ENCODE results near the gene RABGAP1.

Gene RABGAP1

GRCh38 chr9:123105490-123105889, 164.7 kb downstream of the RABGAP1 start:
- 0 out of 20 replicates have a peak, but pooled peaks cover 0 to 2% (median 0%) of the 10 kb centered on the region in 10 experiments for H3K4me1 ChIP-seq
- no peak overlapping the region for H3K9ac ChIP-seq
- H4K20me1 ChIP-seq: peaks cover 0 to 63% (median 11%) of the 10 kb centered on the region in 11 experiments; a peak in 10 of 22 replicates
- H3K27ac ChIP-seq: no peak overlapping the region
- H3K4me3 ChIP-seq: no peak overlapping the region
- H3K9me3 ChIP-seq (replicated peaks in 1 of 11): no peaks in the 10 kb centered on the region
- H3K4me2 ChIP-seq: no peak overlapping the region
- H3K27me3 ChIP-seq: no peaks in the 10 kb centered on the region
- H3K36me3 ChIP-seq: peaks cover 88 to 100% (median 95%) of the 10 kb centered on the region in 11 experiments
- TF ChIP-seq Cebpa-rat (IDR thresholded peaks at IDR 0.05): no peak

- no peak overlapping the region for H3K27ac ChIP-seq
- H3K4me3 ChIP-seq: no peak overlapping the region
- no peaks in the 10 kb centered on the region for H3K9me3 ChIP-seq (replicated peaks in 1 of 11)
- TF ChIP-seq Cebpa-rat (IDR thresholded peaks at IDR 0.05): no peak
- no peak overlapping the region for H3K4me2 ChIP-seq
- H3K36me3 ChIP-seq: peaks cover 72 to 97% (median 90%) of the 10 kb centered on the region in 11 experiments
- peaks cover 4 to 20% (median 14%) of the 10 kb centered on the region in 10 experiments; a peak in 14 of 20 replicates for H3K4me1 ChIP-seq
- no peaks in the 10 kb centered on the region for H3K27me3 ChIP-seq
- peaks cover 0 to 79% (median 27%) of the 10 kb centered on the region in 11 experiments; a peak in 15 of 22 replicates for H4K20me1 ChIP-seq
- H3K9ac ChIP-seq: no peak overlapping the region
Observed at GRCh38 chr9:123107639-123108285, 166.9 kb downstream of the RABGAP1 start.

GRCh38 chr9:123108976-123109375, 168.2 kb downstream of the RABGAP1 start:
- Histone ChIP-seq H3K27me3 (no peaks in the 10 kb centered on the region), H4K20me1 (peaks cover 0 to 87% (median 27%) of the 10 kb centered on the region in 11 experiments; a peak in 14 of 22 replicates), H3K36me3 (peaks cover 61 to 99% (median 94%) of the 10 kb centered on the region in 11 experiments), H3K4me2 (no peak overlapping the region), H3K9me3 (replicated peaks in 1 of 11) (no peaks in the 10 kb centered on the region), H3K4me1 (peaks cover 4 to 30% (median 14%) of the 10 kb centered on the region in 10 experiments; a peak in 14 of 20 replicates), H3K27ac (no peak overlapping the region), H3K9ac (no peak overlapping the region), H3K4me3 (no peak overlapping the region)
- no peak for TF ChIP-seq Cebpa-rat (IDR thresholded peaks at IDR 0.05)

DNA sequence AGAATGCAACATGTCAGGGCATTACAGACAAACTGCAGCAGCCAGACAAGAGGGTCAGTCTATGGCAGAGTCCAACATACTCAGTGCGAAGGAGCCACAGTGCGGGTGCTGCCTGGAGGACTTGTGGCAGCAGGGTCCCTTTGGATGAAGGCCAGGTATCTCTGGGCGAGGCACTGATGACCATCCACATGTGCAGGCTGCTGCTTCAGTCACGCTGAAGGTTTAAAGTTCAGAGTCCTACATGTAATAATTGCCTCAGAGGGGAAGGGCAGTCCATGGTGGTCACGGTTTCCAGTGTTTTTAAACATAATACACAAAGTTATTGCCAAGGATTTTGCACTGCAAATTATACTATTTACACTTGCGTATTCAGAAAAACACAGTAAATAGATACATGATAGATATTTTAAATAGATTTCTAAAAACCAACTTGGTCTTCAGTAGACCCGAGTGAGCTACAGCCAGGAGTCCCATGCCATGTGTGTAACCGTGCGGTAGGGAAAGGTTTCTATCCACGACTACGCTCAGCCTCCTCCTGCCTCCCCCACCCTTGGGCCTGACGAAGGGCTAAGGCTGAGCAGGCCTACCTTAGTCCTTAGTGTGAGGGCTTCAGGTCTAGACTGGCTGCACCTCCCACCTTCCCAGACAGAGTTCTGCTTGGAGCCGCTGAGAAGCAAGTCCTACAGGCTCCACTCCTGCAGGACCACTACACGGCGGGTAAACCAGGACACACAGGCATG, 168.9 kb downstream of the RABGAP1 start:
- H4K20me1 ChIP-seq: peaks cover 0 to 89% (median 26%) of the 10 kb centered on the region in 11 experiments; a peak in 14 of 22 replicates

GRCh38 chr9:123111427-123112014, 170.7 kb downstream of the RABGAP1 start:
- TF ChIP-seq Cebpa-rat (IDR thresholded peaks at IDR 0.05): no peak
- Histone ChIP-seq H3K9ac (peak overlapping the region in 6 of 11 experiments; percentile 8 to 56 (median 20); a peak in 5 of 22 replicates), H4K20me1 (peaks cover 0 to 78% (median 21%) of the 10 kb centered on the region in 11 experiments; a peak in 14 of 22 replicates), H3K27me3 (no peaks in the 10 kb centered on the region), H3K27ac (peak overlapping the region in 7 of 11 experiments; percentile 18 to 49 (median 25); a peak in 6 of 22 replicates), H3K4me2 (peak overlapping the region in 6 of 11 experiments; percentile 14 to 52 (median 26); a peak in 9 of 22 replicates), H3K4me1 (peaks cover 4 to 30% (median 14%) of the 10 kb centered on the region in 10 experiments; a peak in 14 of 20 replicates), H3K9me3 (replicated peaks in 1 of 11) (no peaks in the 10 kb centered on the region), H3K36me3 (peaks cover 44 to 100% (median 94%) of the 10 kb centered on the region in 11 experiments), H3K4me3 (no peak overlapping the region)

More for the DNA sequence above, 168.9 kb downstream of the RABGAP1 start:
- TF ChIP-seq Cebpa-rat (IDR thresholded peaks at IDR 0.05): no peak
- Histone ChIP-seq H3K9ac (no peak overlapping the region), H3K9me3 (replicated peaks in 1 of 11) (no peaks in the 10 kb centered on the region), H3K4me3 (no peak overlapping the region), H3K4me2 (no peak overlapping the region), H3K27me3 (no peaks in the 10 kb centered on the region), H3K27ac (no peak overlapping the region), H3K4me1 (peaks cover 4 to 30% (median 14%) of the 10 kb centered on the region in 10 experiments; a peak in 14 of 20 replicates), H3K36me3 (peaks cover 56 to 99% (median 94%) of the 10 kb centered on the region in 11 experiments)

DNA sequence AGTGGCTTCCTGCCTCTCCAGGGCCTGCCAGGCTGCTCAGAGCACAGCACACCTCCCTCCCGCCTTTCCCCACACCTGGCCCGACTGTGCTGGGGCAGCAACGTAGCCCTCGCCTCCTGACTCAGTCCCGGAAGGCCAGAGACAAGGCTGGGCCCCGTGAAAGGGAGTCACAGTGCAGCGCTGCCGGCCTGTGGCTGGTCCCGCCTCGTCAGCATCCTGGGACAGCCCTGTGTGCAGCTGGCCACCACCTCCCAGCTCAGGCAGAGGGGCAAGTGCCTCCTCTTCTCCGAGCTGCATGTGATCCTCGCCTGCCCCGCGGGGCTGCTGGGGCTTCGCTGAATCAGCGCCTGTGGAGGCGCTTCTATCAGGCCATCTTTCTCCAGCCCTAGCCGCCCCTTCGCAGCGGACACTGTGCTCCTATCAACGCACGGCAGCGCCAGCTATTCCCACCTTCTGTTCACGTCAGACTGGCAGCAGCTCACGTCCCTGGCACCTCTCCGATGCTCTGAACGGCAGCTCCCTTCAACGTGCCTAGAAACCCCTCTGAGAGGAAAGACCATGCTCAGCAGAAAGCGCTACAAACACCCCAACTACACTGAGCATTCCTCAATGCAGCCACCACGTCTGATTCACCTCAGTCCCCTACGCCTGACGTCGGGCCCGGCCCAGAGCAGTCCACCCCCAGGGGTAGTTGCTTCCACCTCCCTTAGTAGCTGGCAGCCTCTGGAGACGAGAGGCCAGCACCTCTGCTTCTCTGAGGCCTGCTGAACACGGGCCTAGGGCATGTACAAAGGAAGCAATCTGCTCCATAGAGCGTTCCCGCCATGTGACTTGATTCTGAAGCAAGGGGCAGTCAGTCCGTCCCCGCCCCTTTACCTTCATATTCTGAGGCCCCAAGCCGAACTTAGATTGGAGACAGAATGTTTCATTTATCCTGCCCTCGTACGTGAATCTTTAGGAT, 171.5 kb downstream of the RABGAP1 start:
- H3K4me1 ChIP-seq: peaks cover 4 to 30% (median 14%) of the 10 kb centered on the region in 10 experiments; a peak in 14 of 20 replicates
- peak overlapping the region in 8 of 11 experiments; percentile 7 to 52 (median 26); a peak in 10 of 22 replicates for H3K4me2 ChIP-seq
- peaks cover 43 to 100% (median 94%) of the 10 kb centered on the region in 11 experiments for H3K36me3 ChIP-seq
- H3K4me3 ChIP-seq: no peak overlapping the region
- peak overlapping the region in 7 of 11 experiments; percentile 18 to 49 (median 25); a peak in 8 of 22 replicates for H3K27ac ChIP-seq
- TF ChIP-seq Cebpa-rat (IDR thresholded peaks at IDR 0.05): no peak
- no peaks in the 10 kb centered on the region for H3K27me3 ChIP-seq
- H3K9me3 ChIP-seq (replicated peaks in 1 of 11): no peaks in the 10 kb centered on the region
- H3K9ac ChIP-seq: peak overlapping the region in 6 of 11 experiments; percentile 8 to 56 (median 20); a peak in 5 of 22 replicates
- peaks cover 0 to 71% (median 19%) of the 10 kb centered on the region in 11 experiments; a peak in 15 of 22 replicates for H4K20me1 ChIP-seq

- Histone ChIP-seq H3K9ac (no peak overlapping the region), H3K36me3 (peaks cover 36 to 100% (median 94%) of the 10 kb centered on the region in 11 experiments), H3K4me3 (no peak overlapping the region), H3K9me3 (replicated peaks in 1 of 11) (no peaks in the 10 kb centered on the region), H3K4me1 (peaks cover 4 to 30% (median 14%) of the 10 kb centered on the region in 10 experiments; a peak in 14 of 20 replicates), H3K27ac (no peak overlapping the region), H4K20me1 (peaks cover 0 to 65% (median 19%) of the 10 kb centered on the region in 11 experiments; a peak in 15 of 22 replicates), H3K27me3 (no peaks in the 10 kb centered on the region), H3K4me2 (no peak overlapping the region)
- no peak for TF ChIP-seq Cebpa-rat (IDR thresholded peaks at IDR 0.05)
Observed at GRCh38 chr9:123113185-123113584, 172.4 kb downstream of the RABGAP1 start.
